GM21723 (cell line): Measurements from ENCODE around the gene ZACN.

Source experiments
- ATAC-seq: cut with Tn5 transposase; IDR thresholded peaks from one replicate; pipeline ENCODE4 v1.9.1; 2021; ENCODE audit warnings: mild to moderate bottlenecking, moderate library complexity; ENCODE audit not compliant: unreplicated experiment

The ZACN gene

GRCh38 chr17:76130473-76130872 lies 51.5 kb downstream of the ZACN start:
- ATAC-seq: no peak

GRCh38 chr17:76131051-76131691 lies 52.2 kb downstream of the ZACN start:
- ATAC-seq: no peak

GRCh38 chr17:76131692-76132573 lies 53.0 kb downstream of the ZACN start:
- no peak for ATAC-seq
